ENCODE data around the gene RBSN.
"Not testable (repeated sequence)": the region's sequence is repeated elsewhere in the genome, so short reads cannot be mapped to it uniquely, and the experiment has no call there.

DNA sequence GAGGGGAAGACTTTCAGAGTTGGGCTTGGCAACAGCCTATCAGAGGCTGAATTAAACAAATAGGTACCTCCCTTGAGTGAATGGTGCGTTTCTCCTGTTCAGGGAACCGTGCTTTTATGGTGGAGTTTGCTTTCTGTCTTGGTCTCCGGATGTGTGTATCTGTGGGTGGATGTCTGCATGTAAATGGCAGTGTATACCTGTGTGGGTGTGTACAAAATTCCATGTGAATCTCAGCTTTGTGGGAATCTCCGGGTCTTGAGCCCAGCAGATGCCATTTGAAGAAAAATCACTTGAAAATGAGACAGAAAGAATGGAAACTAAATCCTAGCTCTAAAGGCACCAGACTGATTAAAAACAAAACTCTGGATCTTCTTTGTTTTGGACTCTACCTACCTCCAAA, 37.9 kb upstream of the RBSN start:
- TF ChIP-seq, protein P1, sequence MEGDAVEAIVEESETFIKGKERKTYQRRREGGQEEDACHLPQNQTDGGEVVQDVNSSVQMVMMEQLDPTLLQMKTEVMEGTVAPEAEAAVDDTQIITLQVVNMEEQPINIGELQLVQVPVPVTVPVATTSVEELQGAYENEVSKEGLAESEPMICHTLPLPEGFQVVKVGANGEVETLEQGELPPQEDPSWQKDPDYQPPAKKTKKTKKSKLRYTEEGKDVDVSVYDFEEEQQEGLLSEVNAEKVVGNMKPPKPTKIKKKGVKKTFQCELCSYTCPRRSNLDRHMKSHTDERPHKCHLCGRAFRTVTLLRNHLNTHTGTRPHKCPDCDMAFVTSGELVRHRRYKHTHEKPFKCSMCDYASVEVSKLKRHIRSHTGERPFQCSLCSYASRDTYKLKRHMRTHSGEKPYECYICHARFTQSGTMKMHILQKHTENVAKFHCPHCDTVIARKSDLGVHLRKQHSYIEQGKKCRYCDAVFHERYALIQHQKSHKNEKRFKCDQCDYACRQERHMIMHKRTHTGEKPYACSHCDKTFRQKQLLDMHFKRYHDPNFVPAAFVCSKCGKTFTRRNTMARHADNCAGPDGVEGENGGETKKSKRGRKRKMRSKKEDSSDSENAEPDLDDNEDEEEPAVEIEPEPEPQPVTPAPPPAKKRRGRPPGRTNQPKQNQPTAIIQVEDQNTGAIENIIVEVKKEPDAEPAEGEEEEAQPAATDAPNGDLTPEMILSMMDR (conservative IDR thresholded peaks at IDR 0.05 in 1 of 2, IDR thresholded peaks at IDR 0.05 in 1 of 2; ENCODE audit: low read depth in 1 of 2, low read length in 2 of 2), result not testable (repeated sequence)
- TF ChIP-seq EZH2 (IDR thresholded peaks at IDR 0.05; ENCODE audit: low read length, missing control alignments), result not testable (repeated sequence)
